Esophagus squamous epithelium (tissue), 4 donors: Measurements from ENCODE around the gene ASIC1.

Source experiments
- CTCF ChIP-seq, 6 experiments: fragments of 450-650 bp in 4 of 6; fragments of 200-600 bp in 2 of 6; sonication (generic) in 2 of 6; IDR thresholded peaks; one replicate each; pipeline ENCODE4 v1.5.1; 2016 to 2019; ENCODE audit warnings: antibody characterized with exemption in 6 of 6, mild to moderate bottlenecking in 4 of 6, moderate library complexity in 4 of 6
- POLR2A ChIP-seq, 4 donors: fragments of 450-650 bp; IDR thresholded peaks; one replicate each; pipeline ENCODE4 v1.6.1; 2017; ENCODE audit warnings: antibody characterized with exemption in 4 of 4, mild to moderate bottlenecking in 4 of 4, moderate library complexity in 3 of 4

DNA sequence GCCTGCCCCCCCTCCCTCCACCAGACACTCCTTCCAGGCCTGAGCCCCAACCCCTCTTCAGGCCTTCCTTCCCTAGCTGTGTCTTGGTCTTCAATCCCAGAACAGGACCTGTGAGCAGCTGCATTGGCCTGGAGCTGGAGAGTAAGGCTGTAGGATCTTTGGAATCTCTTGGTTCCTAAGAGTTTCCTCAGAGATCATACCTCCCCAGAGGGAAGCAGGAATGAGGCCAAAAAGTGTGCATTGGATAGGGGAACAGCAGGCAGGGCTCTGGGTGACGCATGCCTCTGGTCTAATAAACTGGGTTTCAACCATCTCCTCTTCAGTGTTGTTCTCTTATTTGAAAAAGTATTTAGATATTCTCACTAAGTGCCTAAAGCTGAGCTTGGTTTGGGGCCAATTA, 25.9 kb downstream of the ASIC1 start:
- no peak for TF ChIP-seq POLR2A (IDR thresholded peaks at IDR 0.05)
- TF ChIP-seq CTCF (IDR thresholded peaks at IDR 0.05): no peak
